H9 (cell line): ENCODE data around the gene UCHL1. TPM values are rescaled to one million over a fixed set of nuclear protein-coding genes. Genes with fewer than 3 reads are reported as not detected.

ENCODE experiments used
- DNase-seq: peaks from one replicate; pipeline ENCODE4 v3.0.0-alpha.2; 2017
- H2AFZ ChIP-seq: one replicate; pipeline ENCODE4 v1.6.1; 2013; ENCODE audit warnings: mild to moderate bottlenecking, low read length, control low read depth, moderate library complexity
- H2AK5ac ChIP-seq: 2 replicates; pipeline ENCODE4 v1.6.1; 2013; ENCODE audit warnings: low read length, control low read depth, mixed read lengths; ENCODE audit not compliant: insufficient read length
- H2BK120ac ChIP-seq: one replicate; pipeline ENCODE4 v1.6.1; 2013; ENCODE audit warnings: low read depth, mild to moderate bottlenecking, low read length, control low read depth, inconsistent platforms; ENCODE audit not compliant: poor library complexity, severe bottlenecking
- H2BK12ac ChIP-seq: 2 replicates; pipeline ENCODE4 v1.6.1; 2013; ENCODE audit warnings: low read length, control low read depth, mixed read lengths, low read depth; ENCODE audit not compliant: insufficient read length
- H2BK15ac ChIP-seq: 2 replicates; pipeline ENCODE4 v1.6.1; 2013; ENCODE audit warnings: low read depth, low read length, control low read depth
- H2BK20ac ChIP-seq: one replicate; pipeline ENCODE4 v1.6.1; 2013; ENCODE audit warnings: low read depth, mild to moderate bottlenecking, low read length, control low read depth, inconsistent platforms; ENCODE audit not compliant: poor library complexity, severe bottlenecking
- H2BK5ac ChIP-seq: 2 replicates; pipeline ENCODE4 v1.6.1; 2013; ENCODE audit warnings: low read length, control low read depth, mixed read lengths; ENCODE audit not compliant: insufficient read length
- H3K14ac ChIP-seq: 2 replicates; pipeline ENCODE4 v1.6.1; 2013; ENCODE audit warnings: low read length, control low read depth; ENCODE audit not compliant: insufficient read depth
- H3K18ac ChIP-seq: 2 replicates; pipeline ENCODE4 v1.6.1; 2013; ENCODE audit warnings: low read depth, mild to moderate bottlenecking, mixed read lengths, low read length, control low read depth; ENCODE audit not compliant: insufficient read length
- H3K23ac ChIP-seq: 2 replicates; pipeline ENCODE4 v1.6.1; 2013; ENCODE audit warnings: low read length, control low read depth, mixed read lengths, low read depth; ENCODE audit not compliant: insufficient read length
- H3K23me2 ChIP-seq: 2 replicates; pipeline ENCODE4 v1.6.1; 2013; ENCODE audit warnings: low read depth, mild to moderate bottlenecking, mixed read lengths, low read length, control low read depth; ENCODE audit not compliant: insufficient read length, poor library complexity, severe bottlenecking
- H3K27ac ChIP-seq: 2 replicates; pipeline ENCODE4 v1.5.1; 2013; ENCODE audit warnings: low read length, control low read depth, mixed read lengths, low read depth; ENCODE audit not compliant: insufficient read length
- H3K27me3 ChIP-seq: 2 replicates; pipeline ENCODE4 v1.6.1; 2013; ENCODE audit warnings: low read length, control low read depth, inconsistent platforms; ENCODE audit not compliant: insufficient read depth
- H3K4ac ChIP-seq: 2 replicates; pipeline ENCODE4 v1.6.1; 2013; ENCODE audit warnings: low read depth, mild to moderate bottlenecking, control low read depth, inconsistent platforms, low read length, moderate library complexity
- H3K4me1 ChIP-seq: 2 replicates; pipeline ENCODE4 v1.6.1; 2013; ENCODE audit warnings: low read length, control low read depth, inconsistent platforms; ENCODE audit not compliant: insufficient read depth
- H3K4me2 ChIP-seq: 2 replicates; pipeline ENCODE4 v1.6.1; 2013; ENCODE audit warnings: low read length, control low read depth, mixed read lengths; ENCODE audit not compliant: insufficient read length, insufficient read depth
- H3K56ac ChIP-seq: 2 replicates; pipeline ENCODE4 v1.6.1; 2013; ENCODE audit warnings: low read depth, mild to moderate bottlenecking, mixed read lengths, low read length, control low read depth; ENCODE audit not compliant: insufficient read length
- H3K79me1 ChIP-seq: 2 replicates; pipeline ENCODE4 v1.6.1; 2013; ENCODE audit warnings: low read depth, mild to moderate bottlenecking, moderate library complexity, low read length, control low read depth, inconsistent platforms; ENCODE audit not compliant: insufficient read depth, poor library complexity, severe bottlenecking
- H3K79me2 ChIP-seq: 2 replicates; pipeline ENCODE4 v1.6.1; 2013; ENCODE audit warnings: low read length, control low read depth, inconsistent platforms; ENCODE audit not compliant: insufficient read depth
- H3K9ac ChIP-seq: 2 replicates; pipeline ENCODE4 v1.6.1; 2013; ENCODE audit warnings: low read length, control low read depth, mixed read lengths; ENCODE audit not compliant: insufficient read length; ENCODE audit errors: extremely low read depth
- H3K9me3 ChIP-seq: one replicate; pipeline ENCODE4 v1.6.1; 2013; ENCODE audit warnings: low read depth, low read length, inconsistent platforms; ENCODE audit not compliant: control insufficient read depth
- H3T11ph ChIP-seq: one replicate; pipeline ENCODE4 v1.6.1; 2013; ENCODE audit warnings: mild to moderate bottlenecking, low read length, control low read depth, inconsistent platforms
- H4K20me1 ChIP-seq: one replicate; pipeline ENCODE4 v1.6.1; 2013; ENCODE audit not compliant: control insufficient read depth, insufficient read length, insufficient read depth
- H4K5ac ChIP-seq: 2 replicates; pipeline ENCODE4 v1.6.1; 2013; ENCODE audit warnings: low read depth, mild to moderate bottlenecking, mixed read lengths, low read length, control low read depth; ENCODE audit not compliant: insufficient read length
- H4K8ac ChIP-seq: replicated peaks from 2 replicates; pipeline ENCODE4 v1.6.1; 2013; ENCODE audit warnings: low read length, control low read depth, mixed read lengths, low read depth; ENCODE audit not compliant: insufficient read length
- H4K91ac ChIP-seq: 2 replicates; pipeline ENCODE4 v1.6.1; 2013; ENCODE audit warnings: low read depth, mild to moderate bottlenecking, moderate library complexity, mixed read lengths, low read length, control low read depth; ENCODE audit not compliant: insufficient read length
- H3K27ac Mint-ChIP-seq, 3 experiments: 2 replicates in 2 of 3; 3 replicates in 1 of 3; pipeline ENCODE4 v1.8.0; 2020 to 2021; ENCODE audit warnings: mixed read lengths in 3 of 3, mild to moderate bottlenecking in 1 of 3, moderate library complexity in 1 of 3
- H3K27me3 Mint-ChIP-seq: 2 replicates; pipeline ENCODE4 v1.8.0; 2021; ENCODE audit warnings: low read depth, mild to moderate bottlenecking, moderate library complexity, mixed read lengths
- H3K36me3 Mint-ChIP-seq, 3 experiments: 2 replicates in 2 of 3; 3 replicates in 1 of 3; pipeline ENCODE4 v1.8.0; 2020 to 2021; ENCODE audit warnings: low read depth in 3 of 3, mixed read lengths in 3 of 3; ENCODE audit not compliant: insufficient read depth in 1 of 3
- H3K4me1 Mint-ChIP-seq, 2 experiments: 2 replicates each; pipeline ENCODE4 v1.8.0; 2020; ENCODE audit warnings: mixed read lengths in 2 of 2
- H3K4me3 Mint-ChIP-seq, 2 experiments: 2 replicates in 1 of 2; 3 replicates in 1 of 2; pipeline ENCODE4 v1.8.0; 2020 to 2021; ENCODE audit warnings: mild to moderate bottlenecking in 2 of 2, mixed read lengths in 2 of 2, moderate library complexity in 1 of 2
- H3K9me3 Mint-ChIP-seq, 2 experiments: 2 replicates in 1 of 2; 3 replicates in 1 of 2; pipeline ENCODE4 v1.8.0; 2020; ENCODE audit warnings: mild to moderate bottlenecking in 2 of 2, mixed read lengths in 2 of 2, moderate library complexity in 1 of 2
- CTCF ChIP-seq: fragments of 200-600 bp; sonication (generic); conservative IDR thresholded peaks from 3 replicates; pipeline ENCODE4 v1.8.0; 2021; ENCODE audit warnings: antibody characterized with exemption, mild to moderate bottlenecking
- WGBS: extraction: QIAGEN DNeasy Blood & Tissue Kit; methylation state at CpG from one replicate; pipeline ENCODE4 v1.1.7; 2013; ENCODE audit warnings: missing lambda C conversion rate, low lambda C conversion rate, mixed read lengths; ENCODE audit not compliant: insufficient read length; ENCODE audit errors: extremely low coverage; 5-methylcytosine and 5-hydroxymethylcytosine counted together
- total RNA-seq: library from RNA; stranded (reverse); gene quantifications from 2 replicates; pipeline ENCODE4 v1.2.1, GENCODE V29; 2021

Gene UCHL1
- total RNA-seq, 1 experiment from 2014 or later, result 513 TPM

- no peak overlapping the region for H3K9ac ChIP-seq
- H3K4me2 ChIP-seq, result no peak overlapping the region
- Mint-ChIP-seq H3K36me3 (peaks cover 6 to 15% (median 15%) of the 10 kb centered on the region in 3 experiments; a peak in 6 of 7 replicates), H3K9me3 (peaks cover 23 to 27% of the 10 kb centered on the region in 2 experiments), H3K27ac (no peak overlapping the region), H3K27me3 (peaks cover 1% of the 10 kb centered on the region; the same call in 1 of the 2 replicates), H3K4me3 (no peak overlapping the region), H3K4me1 (no peaks in the 10 kb centered on the region)
- H2BK120ac ChIP-seq, result no peak overlapping the region
- no peak overlapping the region for H2AK5ac ChIP-seq
- H3K27ac ChIP-seq, result no peak overlapping the region
- H2BK15ac ChIP-seq, result no peak overlapping the region
- peaks cover 7% of the 10 kb centered on the region for H3K9me3 ChIP-seq
- H3K27me3 ChIP-seq, result no peaks in the 10 kb centered on the region
- H2BK12ac ChIP-seq, result no peak overlapping the region
- no peak overlapping the region for H2BK20ac ChIP-seq
- H3K79me2 ChIP-seq, result no peaks in the 10 kb centered on the region
- H3K56ac ChIP-seq, result no peak overlapping the region
- H3K4ac ChIP-seq, result no peak overlapping the region
- H3K14ac ChIP-seq, result no peak overlapping the region
- no peak for TF ChIP-seq CTCF
- H3K79me1 ChIP-seq, result no peaks in the 10 kb centered on the region
- no peak overlapping the region for H4K5ac ChIP-seq
- no peak overlapping the region for H3K18ac ChIP-seq
- no peak overlapping the region for H2AFZ ChIP-seq
- H3K4me1 ChIP-seq, result no peaks in the 10 kb centered on the region
- H2BK5ac ChIP-seq, result no peak overlapping the region
- H4K8ac ChIP-seq, result no peak overlapping the region
- no peaks in the 10 kb centered on the region for H3K23me2 ChIP-seq
- no peaks in the 10 kb centered on the region for H4K20me1 ChIP-seq
- no peak overlapping the region for H3T11ph ChIP-seq
- no peak overlapping the region for H3K23ac ChIP-seq
- DNase-seq, result no peak
- no CpG with 5 or more reads among the region's 10 CpGs for WGBS
- no peak overlapping the region for H4K91ac ChIP-seq
These were observed 31.5 kb downstream of the UCHL1 start for GRCh38 chr4:41288254-41288653.
